UCSD-AML1 (cell line): ENCODE measurements around the gene ZNF653.
"Not testable (repeated sequence)": the region's sequence is repeated elsewhere in the genome, so short reads cannot be mapped to it uniquely, and the experiment has no call there.

ENCODE experiments used
- DNase-seq: peaks from one replicate; lab custom pipeline; 2025; ENCODE audit not compliant: unreplicated experiment; lab: John Stamatoyannopoulos, UW

Gene ZNF653

GRCh38 chr19:11434703-11435056, 71.0 kb downstream of the ZNF653 start:
- DNase-seq, result no peak

- DNase-seq, result not testable (repeated sequence)
These were observed 72.1 kb downstream of the ZNF653 start for GRCh38 chr19:11433526-11433925.
